ENCODE measurements around the gene CSNK1D.

Gene CSNK1D

GRCh38 chr17:82226809-82227628 lies 46.5 kb downstream of the CSNK1D start:
- DNase-seq = no peak

- DNase-seq = no peak
These were observed 47.2 kb downstream of the CSNK1D start for GRCh38 chr17:82226146-82226808.

- DNase-seq = no peak
These were observed 48.0 kb downstream of the CSNK1D start for GRCh38 chr17:82225368-82226029.

GRCh38 chr17:82224666-82225065 lies 48.8 kb downstream of the CSNK1D start:
- no peak for DNase-seq

- no peak for DNase-seq
These were observed 50.0 kb downstream of the CSNK1D start for GRCh38 chr17:82223517-82223916.

GRCh38 chr17:82222816-82223215 lies 50.7 kb downstream of the CSNK1D start:
- no peak for DNase-seq

GRCh38 chr17:82221341-82221902 lies 52.1 kb downstream of the CSNK1D start:
- DNase-seq = no peak

- DNase-seq = no peak
These were observed 53.5 kb downstream of the CSNK1D start for GRCh38 chr17:82219753-82220709.

GRCh38 chr17:82219083-82219482 lies 54.4 kb downstream of the CSNK1D start:
- DNase-seq = no peak

GRCh38 chr17:82218349-82219075 lies 55.0 kb downstream of the CSNK1D start:
- no peak for DNase-seq

- no peak for DNase-seq
These were observed 55.8 kb downstream of the CSNK1D start for GRCh38 chr17:82217530-82218204.

- no peak for DNase-seq
These were observed 56.4 kb downstream of the CSNK1D start for GRCh38 chr17:82217120-82217529.

- DNase-seq = no peak
These were observed 57.0 kb downstream of the CSNK1D start for GRCh38 chr17:82216301-82217119.

- no peak for DNase-seq
These were observed 57.6 kb downstream of the CSNK1D start for GRCh38 chr17:82215972-82216300.

- DNase-seq = no peak
These were observed 58.2 kb downstream of the CSNK1D start for GRCh38 chr17:82215095-82215971.

GRCh38 chr17:82214012-82214628 lies 59.4 kb downstream of the CSNK1D start:
- DNase-seq = no peak

GRCh38 chr17:82213251-82214011 lies 60.1 kb downstream of the CSNK1D start:
- DNase-seq = no peak
